Epidermal melanocyte (primary cell): ENCODE results near the gene ELN.

Experiments
- DNase-seq: peaks from one replicate; pipeline ENCODE4 v3.0.0; 2011; ENCODE audit warnings: low spot score; ENCODE audit not compliant: insufficient read length

The ELN gene

DNA sequence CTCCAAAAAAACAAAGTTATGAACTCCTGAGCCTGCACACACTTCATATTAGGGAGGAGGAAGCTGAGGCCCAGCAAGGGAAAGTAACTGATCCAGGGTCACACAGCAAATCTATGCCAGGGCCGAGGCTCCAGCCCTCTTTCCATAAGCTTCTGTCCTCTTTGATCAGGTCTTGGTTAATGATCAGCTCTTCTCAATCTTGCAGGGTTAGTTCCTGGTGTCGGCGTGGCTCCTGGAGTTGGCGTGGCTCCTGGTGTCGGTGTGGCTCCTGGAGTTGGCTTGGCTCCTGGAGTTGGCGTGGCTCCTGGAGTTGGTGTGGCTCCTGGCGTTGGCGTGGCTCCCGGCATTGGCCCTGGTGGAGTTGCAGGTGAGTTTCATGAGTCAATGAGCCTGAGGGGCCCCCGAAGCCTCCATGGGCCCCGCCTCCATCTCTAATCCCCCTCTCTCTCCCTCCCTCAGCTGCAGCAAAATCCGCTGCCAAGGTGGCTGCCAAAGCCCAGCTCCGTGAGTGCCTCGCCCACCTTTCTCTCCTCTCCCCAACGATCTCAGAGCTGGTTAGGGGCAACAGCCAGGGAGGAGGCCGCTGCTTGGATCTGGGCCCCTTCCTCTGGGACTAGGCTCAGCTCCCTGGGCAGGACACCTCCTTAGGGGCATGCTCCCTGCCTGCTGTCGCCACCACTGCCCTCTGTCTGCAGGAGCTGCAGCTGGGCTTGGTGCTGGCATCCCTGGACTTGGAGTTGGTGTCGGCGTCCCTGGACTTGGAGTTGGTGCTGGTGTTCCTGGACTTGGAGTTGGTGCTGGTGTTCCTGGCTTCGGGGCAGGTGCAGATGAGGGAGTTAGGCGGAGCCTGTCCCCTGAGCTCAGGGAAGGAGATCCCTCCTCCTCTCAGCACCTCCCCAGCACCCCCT lies 32.0 kb downstream of the ELN start:
- DNase-seq, result peak; percentile 0

DNA sequence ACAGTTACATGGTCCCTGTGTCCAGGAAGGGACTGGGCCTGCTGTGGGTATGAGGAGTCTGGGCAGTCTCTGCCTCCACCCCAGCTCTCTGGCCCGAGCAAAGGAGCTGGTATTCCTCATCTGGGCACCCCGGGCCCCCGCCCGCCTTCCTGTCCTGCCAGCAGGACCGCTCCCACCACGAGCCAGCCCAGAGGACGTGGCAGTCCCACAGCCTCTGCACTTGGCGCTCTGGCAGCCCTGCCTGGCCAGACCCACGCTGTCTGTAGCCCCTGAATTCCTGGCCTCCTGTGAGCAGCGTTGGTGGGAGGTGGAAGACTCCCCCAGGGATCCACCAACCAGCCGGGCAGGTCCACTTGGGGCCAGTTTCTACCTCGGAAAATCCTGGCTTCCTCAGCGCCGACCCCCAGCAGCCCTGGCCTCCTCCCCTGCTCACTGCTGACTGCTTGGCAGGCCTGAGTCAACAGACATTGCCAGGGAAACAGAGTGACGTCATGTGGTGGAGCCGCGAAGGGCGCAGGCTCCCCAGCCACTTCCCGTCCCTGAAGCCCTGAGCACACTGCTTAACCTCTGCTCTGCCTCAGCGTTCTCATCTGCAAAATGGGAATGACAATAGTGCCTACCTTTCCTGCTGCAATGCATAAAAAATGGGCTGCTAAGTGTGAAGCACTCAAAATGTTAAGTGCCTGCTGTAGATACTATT lies 34.0 kb downstream of the ELN start:
- DNase-seq, result peak; percentile 73

DNA sequence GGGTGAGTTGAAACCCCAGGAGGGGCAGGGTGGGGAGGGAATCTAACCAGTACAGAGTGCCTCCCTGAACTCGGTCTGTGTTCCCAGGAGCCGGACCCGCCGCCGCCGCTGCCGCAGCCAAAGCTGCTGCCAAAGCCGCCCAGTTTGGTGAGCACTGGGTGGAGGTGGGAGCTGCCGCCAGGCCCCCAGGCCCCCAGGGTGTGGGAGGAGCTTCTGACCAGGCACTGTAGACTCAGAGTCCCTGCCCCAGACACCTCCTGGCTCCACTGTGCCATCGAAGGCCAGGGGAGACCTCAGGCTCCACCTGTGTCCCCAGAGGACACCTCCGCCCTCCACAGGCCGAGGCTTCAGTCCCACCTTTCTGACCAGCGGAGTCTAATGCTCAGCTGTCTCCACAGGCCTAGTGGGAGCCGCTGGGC lies 35.3 kb downstream of the ELN start:
- DNase-seq, result no peak

DNA sequence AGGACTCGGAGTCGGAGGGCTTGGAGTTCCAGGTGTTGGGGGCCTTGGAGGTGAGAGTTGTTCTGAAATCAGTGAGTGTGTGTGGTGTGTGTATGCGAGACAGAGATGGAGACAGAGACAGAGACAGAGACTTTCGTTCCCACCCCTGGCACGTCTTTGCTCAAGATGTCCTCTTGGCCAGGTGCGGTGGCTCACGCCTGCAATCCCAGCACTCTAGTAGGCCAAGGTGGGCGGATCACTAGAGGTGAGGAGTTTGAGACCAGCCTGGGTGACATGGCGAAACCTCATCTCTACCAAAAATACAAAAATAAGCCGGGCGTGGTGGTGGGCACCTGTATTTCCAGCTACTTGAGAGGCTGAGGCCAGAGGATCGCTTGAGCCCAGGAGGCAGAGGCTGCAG lies 35.7 kb downstream of the ELN start:
- DNase-seq, result no peak

DNA sequence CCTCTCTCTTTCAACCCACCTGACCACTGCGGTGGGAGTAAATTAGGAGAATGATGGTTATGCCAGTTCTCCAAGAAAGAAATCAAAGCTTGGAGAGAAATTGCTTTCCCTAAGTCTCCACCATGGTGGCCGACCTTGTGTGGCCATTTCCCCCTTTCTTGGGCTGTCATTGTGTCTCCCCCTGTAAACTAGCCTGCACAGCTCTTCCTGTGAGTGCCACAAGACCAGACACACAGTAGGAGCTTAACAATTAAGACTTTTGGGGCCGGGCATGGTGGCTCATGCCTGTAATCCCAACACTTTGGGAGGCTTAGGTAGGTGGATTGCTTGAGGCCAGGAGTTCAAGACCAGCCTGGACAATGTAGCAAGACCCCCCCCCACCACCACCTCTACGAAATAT lies 36.7 kb downstream of the ELN start:
- peak; percentile 8 for DNase-seq

DNA sequence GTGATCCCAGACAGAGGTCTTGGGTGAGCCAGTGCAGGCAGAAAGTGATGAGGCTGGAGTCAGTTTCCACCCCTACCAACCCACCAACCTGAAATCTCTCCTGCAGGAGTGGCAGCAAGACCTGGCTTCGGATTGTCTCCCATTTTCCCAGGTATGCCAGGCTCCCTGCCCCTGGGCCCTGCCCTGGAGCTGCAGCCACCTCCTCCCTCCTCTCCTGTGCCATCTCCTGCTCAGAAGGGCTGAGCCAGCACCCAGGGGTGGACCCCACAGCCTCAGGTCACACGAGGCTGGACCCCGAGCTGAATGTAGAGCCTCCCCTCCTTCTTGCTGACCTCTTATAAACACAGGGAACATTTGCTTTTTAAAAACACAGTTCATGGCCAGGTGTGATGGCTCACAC lies 38.7 kb downstream of the ELN start:
- DNase-seq, result no peak

DNA sequence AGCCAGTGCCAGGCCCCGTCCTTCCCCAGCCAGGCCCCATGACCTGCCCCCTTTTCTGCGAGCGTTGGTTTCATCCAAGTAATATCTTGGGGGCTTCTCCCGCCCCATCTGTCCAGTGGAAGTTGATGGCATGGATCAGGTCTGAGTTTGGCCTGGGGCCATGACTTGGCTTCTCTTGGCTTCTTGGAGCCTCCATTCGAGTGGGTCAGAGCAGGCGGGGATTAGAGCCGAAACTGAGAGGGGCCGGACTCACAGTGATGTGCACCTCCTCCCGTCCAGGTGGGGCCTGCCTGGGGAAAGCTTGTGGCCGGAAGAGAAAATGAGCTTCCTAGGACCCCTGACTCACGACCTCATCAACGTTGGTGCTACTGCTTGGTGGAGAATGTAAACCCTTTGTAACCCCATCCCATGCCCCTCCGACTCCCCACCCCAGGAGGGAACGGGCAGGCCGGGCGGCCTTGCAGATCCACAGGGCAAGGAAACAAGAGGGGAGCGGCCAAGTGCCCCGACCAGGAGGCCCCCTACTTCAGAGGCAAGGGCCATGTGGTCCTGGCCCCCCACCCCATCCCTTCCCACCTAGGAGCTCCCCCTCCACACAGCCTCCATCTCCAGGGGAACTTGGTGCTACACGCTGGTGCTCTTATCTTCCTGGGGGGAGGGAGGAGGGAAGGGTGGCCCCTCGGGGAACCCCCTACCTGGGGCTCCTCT lies 40.6 kb downstream of the ELN start:
- peak; percentile 10 for DNase-seq

DNA sequence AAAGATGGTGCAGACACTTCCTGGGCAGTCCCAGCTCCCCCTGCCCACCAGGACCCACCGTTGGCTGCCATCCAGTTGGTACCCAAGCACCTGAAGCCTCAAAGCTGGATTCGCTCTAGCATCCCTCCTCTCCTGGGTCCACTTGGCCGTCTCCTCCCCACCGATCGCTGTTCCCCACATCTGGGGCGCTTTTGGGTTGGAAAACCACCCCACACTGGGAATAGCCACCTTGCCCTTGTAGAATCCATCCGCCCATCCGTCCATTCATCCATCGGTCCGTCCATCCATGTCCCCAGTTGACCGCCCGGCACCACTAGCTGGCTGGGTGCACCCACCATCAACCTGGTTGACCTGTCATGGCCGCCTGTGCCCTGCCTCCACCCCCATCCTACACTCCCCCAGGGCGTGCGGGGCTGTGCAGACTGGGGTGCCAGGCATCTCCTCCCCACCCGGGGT lies 41.1 kb downstream of the ELN start:
- no peak for DNase-seq

DNA sequence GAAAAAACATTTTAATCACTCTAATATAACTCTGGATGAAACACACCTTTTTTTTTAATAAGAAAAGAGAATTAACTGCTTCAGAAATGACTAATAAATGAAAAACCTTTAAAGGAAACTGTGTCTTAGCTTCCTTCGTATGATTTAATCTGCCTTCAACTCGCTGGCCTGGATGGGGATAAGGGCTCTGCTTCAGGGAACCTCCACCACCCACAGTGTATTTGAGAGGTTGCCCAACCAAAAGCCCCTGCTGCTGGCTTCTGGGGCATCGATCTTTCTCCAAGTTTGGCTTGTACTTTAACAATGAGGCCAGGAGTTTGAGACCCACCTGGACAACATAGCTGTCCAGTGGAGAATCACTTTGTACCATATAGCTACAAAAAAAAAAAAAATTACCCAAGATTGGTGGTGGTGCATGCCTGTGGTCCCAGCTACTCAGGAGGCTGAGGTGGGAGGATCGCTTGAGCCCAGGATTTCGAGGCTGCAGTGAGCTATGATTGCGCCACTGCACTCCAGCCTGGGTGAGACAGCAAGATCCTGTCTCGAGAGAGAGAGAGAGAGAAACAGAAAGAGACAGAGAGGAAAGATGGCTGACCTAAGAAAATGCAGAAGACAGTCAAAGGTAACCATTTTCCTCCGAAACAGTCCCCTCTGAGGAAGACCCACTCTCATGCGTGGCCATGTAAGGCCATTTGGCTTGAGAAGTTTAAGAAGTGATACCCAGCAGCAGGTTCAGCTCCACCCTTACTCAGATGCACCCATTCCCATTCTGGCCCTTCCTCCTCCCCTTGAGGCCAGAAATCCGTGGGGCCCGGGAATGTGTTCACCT lies 42.0 kb downstream of the ELN start:
- DNase-seq, result peak; percentile 14

DNA sequence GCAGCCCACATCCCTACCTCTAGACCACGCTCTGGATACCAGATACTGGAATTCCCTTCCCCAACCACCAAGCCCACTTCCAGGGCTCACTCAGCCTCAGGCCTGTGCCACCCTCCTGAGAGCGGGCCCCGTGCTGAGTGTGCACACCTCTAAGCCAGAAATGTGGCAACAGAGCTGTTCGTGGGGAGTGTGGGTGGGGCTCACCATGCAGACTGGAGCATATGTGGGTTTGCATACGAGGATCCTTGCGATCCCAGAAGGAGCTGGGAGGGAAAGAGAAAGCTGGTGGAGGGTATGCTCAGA lies 42.6 kb downstream of the ELN start:
- DNase-seq, result peak; percentile 7

DNA sequence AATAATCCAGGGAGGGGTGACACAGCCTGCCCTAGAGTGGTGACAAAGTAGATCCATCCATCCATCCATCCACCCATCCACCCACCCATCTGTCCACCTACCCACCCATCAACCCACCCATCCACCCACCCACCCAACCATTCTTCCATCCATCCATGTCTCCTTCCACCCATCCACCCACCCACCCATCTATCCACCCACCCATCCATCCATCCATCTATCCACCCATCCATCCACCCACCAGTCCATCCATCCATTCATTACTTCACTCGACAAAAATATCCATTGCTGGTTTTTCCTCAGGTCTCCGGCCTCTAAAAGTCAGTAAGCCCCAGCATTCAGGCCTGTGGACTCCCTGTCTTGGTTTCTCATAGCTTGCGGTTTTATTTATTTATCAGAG lies 43.1 kb downstream of the ELN start:
- no peak for DNase-seq

DNA sequence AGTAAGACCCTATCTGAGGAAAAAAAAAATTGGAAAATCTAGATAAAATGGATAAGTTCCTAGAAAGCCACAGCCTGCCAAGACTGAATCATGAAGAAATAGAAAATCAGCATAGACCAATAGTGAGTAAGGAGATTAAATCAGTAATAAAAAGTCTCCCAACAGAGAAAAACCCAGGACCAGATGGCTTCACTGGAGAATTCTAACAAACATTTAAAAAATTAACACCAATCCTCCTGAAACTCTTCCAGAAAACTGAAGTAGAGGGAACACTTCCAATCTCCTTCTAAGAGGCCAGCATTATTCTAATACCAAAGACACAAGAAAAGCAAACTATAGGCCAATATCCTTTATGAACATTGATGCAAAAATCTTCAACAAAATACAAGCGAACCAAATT lies 46.8 kb downstream of the ELN start:
- DNase-seq, result no peak

DNA sequence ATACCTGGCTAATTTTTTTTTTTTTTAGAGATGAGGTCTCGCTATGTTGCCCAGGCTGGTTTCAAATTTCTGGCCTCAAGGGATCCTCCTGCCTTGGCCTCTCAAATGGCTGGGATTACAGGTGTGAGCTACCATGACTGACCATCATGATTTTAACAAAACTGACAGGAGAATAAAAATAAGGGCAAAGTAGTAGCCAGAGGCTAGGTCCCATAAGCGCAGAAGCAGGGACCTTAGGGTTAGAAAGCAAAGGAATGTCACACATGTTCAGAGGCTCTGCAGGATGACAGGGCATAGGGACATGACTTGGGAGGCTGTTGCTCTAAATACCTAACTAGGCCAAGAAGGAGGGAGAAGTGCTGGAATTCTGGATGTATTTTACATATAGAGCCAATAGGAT lies 50.5 kb downstream of the ELN start:
- no peak for DNase-seq

DNA sequence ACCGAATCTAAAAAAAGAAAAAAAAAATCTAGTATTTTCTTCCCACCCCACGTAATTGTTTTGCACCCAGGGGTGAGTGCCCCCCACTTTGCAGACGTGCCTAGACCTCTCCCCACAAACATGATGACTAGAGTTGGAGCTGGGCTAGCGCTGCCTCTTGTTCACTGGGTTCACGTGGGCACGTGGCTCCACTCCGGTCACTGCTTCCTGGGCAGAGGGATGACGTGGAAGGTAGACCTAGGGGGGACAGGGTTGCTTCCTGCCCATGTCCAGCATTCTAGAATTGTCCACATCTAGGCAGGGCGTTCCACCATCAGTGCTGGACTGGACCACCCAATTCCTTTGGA lies 54.8 kb downstream of the ELN start:
- DNase-seq, result no peak

DNA sequence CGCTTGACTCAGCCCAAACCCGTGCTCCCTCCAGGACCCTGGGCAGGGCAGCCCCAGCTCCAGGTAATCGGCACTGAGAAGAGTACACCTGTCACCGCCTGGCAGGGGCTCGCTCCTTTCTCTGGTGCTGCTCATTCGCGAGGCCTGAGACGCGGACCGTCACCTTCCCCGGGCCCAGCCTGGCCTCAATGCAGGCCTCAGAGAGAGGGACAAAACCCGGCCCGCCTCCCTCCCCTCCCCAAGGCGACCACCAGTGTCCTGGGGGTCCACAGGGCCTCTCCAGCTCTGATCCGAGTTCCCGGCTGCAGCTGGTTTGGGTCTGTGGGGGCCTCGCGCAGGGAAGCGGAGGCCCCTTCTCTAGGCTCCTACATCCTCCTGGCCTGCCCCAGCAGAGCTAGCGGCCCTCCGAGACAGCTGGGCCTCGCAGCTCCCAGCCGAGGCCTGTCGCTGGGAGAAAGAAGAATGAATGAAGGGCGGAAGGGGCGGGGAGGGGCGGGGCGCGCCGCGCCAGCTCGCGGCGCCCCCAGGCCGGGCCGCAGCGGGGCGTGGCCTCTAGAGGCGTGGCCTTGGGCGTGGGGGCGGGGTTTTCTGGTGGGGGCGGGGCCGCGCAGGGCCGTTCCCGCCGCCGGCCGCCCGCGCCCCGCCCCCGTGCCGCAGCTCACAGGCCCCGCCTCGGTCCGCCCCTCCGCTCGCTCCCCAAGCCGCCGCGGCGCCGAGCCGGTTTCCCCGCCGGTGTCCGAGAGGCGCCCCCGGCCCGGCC lies 55.3 kb downstream of the ELN start, which contains the start of gene LIMK1:
TSS of gene LIMK1 (plus strand) at position 688 of the 760 bp plus-strand sequence. CDS start 187 bp downstream, outside the sequence.
- peak; percentile 91 for DNase-seq

DNA sequence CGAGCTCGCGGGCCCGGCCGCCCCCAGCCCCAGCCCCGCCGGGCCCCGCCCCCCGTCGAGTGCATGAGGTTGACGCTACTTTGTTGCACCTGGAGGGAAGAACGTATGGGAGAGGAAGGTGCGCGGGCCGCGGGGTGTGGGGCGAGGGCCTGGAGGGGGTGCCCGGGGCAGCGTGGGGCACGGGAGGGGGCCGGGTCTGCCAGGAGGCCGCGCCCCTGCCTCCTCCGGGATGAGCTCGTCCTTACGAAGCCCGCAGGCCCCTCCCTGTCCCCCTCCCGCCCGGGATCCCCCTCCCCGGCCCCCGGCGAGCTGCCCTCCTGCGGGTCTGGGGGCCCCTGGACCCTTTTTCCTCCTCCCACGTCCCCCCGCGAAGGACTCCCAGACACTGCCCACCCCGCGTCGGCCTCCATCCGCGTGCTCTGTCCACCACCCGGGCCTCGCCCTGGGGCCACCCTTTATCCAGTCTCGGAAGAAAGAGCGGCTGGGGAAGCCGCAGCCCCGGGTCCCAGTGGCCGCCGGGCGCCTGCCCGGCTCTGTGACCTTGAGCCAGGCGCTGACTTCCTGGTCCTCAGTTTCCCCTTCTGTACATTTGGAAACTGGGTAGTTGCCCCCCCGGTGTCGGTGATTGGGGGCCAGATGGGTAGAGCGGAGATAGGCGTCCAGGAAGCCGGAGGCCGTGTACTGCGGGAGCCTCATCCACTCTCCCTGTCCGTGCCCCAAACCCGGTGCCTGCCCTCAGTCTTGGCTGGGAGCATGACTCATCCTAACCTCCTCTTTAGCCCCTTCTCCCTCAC lies 56.2 kb downstream of the ELN start:
- peak; percentile 38 for DNase-seq

DNA sequence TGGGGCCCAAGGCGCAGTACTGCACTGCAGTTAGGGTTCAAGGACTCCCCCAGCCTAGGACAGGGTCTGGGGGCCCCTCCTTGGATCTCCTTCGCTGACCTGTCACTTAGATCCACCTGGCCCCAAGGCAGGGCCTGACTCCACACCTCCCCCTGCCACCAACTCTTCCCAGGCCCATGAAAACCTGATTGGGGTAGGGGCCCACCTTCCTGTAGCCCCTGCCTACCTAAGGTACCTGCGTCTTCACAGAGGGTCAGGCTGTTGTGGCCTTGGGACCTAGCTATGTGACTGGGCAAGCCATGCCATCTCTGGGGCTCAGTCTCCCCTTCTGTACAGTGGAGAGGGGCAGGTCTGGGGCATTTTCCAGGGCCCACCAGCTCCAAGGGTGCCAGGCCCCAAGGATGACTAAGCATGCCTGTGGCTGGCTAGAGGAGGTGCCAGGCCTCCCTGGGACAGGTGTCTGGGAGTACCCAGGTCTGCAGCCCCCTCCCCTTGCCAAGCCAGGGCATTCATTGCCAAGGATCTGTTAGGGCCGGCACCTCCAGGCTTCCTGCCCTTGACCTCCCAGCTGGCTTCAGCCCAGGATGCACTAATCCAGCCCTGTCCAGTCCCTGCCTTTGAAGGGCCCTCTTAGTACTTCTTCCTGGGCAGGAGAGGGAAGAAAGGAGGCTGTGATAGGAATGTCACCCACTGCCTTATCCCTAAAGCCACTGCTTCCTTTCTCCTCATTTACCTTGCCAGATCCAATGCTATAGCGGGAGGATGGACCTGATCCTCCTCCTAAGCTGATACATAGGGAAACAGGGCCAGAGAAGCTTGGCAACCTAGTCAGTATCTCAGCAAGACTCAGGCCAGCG lies 57.0 kb downstream of the ELN start:
- DNase-seq, result peak; percentile 10

DNA sequence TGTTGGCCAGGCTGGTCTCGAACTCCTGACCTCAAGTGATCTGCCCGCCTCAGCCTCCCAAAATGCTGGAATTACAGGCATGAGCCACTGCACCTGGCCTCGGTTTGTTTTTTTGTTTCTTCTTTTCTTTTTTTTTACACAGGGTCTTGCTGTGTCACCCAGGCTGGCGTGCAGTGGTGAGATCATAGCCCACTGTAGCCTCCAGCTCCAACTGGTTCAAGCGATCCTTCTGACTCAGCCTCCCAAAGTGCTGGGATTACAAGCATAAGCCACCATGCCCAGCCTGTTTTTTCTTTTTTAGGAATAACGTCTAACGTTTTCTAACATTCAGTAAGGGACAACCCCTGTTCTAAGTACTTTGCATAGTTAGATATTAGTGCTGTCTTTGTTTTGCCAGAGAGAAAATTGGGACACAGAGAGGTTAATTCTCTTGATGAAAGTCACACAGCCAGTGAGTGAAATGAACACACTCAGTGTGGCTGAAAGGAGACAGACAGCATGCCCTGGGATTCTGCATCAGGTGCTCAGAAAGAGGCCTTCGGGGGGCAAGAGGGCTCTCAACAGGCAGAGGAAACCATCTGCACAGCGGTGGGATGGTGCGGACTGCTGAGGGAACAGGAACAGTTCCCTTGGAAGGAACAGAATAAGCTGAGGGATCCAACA lies 59.9 kb downstream of the ELN start:
- no peak for DNase-seq
